ENCODE data around the gene ERC1.

Gene ERC1

DNA sequence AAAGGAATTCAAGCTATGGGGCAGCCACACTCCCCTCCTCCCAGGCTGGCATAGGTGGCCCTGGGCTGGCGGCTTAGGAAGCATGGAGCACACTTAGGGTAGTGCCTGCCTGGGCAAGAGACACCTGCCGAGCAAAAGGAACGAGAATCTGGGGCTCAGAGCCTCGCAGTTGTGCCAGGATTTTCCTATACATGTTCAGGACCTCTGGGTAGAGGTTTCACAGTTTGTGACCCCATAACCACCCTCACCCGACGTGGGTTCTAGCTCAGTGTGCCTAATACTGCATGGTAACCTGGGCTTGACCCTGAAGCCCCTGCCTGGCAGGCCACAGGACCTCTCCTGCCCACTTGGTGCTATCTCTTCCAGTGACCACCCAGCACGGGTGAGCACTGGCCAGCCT is 503.8 kb downstream of the ERC1 start:
- DNase-seq (ENCODE audit: low read depth): no peak

DNA sequence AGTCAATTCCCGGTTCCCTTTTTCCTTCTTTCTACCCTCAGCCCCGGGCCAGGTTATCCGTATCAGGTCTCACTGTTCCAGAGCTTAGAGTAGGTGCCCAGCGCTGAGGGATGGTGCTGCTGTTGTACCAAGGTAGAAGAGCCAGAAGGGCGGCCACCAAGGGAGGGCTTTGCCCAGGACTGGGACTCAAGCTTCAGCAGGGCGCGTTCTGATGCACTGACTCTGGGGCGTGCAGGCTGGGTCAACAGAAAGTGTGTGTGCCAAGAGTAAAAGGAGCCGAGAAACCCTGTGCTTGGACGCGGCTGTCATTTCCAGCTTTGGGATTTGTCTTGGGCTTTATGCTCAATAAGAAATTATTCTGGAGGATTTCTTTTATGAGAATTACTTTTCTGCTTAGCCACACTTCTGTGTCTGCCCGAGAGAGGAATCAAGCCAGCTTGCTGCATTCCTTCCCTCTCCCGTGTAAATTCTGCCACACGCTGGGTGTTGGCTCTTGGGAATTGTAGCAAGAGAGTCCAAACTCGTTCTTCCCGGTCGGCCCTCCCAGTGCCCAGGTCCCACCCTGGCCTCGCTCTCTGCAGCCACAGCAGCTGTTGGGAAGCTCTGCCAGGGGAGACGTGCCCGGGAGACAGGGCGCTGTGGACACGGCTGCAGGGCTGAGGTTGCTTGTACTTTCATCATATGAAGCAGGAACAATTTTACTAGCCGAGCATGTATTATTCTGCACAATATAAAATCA is 505.3 kb downstream of the ERC1 start:
- DNase-seq (ENCODE audit: low read depth): no peak

DNA sequence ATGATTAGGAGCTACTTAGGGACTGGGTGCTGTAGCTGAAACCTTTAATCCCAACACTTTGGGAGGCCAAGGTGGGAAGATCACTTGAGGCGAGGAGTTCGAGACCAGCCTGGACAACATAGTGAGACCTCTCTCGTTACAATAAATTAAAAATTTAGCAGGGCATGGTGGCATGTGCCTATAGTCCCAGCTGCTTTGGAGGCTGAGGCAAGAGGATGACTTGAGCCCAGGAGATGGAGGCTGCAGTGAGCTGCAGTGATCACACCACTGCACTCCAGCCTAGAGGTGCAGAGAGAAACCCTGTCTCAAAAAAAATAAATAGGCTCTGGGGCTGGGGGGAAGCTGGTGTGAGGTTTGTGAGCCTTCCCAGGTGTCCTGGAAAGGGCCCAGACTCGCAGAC is 506.1 kb downstream of the ERC1 start:
- DNase-seq (ENCODE audit: low read depth): no peak

DNA sequence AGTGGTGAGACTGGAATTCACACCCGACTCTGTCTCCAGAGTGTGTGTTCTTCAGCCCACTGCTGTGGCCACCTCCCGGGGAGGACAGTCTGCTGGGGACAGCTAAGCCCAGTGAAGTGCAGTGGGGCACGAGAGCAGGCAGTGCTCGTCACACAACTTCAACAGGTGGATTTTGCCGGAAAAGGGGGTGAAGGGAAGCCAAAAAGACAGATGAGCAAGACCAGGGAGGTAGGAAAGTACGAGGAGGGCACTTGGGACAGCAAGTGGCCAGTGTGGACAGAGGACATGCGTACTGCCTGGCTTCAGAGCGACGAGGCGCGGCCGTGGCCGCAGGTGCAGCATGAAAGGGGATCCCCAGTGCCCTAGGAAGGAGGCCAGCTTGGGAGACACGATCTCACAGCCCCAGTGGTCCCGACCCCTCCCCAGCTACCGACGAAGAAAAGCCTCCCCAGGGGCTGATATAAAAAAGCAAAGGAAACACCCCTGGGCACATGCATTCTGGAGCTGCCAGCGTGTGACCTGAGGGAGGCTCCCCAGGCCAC is 507.2 kb downstream of the ERC1 start:
- DNase-seq (ENCODE audit: low read depth): no peak

DNA sequence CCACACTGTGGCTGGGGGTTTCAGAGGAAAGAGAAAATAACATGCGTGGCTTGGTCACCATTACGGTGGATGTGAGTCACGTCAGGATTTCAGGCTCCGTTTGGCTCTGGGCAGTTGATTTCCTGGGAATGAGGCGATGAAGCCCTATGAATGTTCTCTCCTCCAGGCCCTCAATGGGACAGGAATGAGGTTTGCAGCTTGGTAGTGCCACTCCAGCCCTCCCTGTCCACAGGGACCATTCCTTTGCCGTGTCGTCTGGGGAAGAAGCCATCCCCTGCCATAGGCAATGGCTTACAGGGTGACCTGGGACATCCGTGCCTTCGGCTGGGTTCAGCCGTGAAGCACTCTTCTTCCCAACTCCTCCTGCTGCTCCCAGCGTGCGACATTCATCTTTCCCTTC is 508.3 kb downstream of the ERC1 start:
- no peak for DNase-seq (ENCODE audit: low read depth)

DNA sequence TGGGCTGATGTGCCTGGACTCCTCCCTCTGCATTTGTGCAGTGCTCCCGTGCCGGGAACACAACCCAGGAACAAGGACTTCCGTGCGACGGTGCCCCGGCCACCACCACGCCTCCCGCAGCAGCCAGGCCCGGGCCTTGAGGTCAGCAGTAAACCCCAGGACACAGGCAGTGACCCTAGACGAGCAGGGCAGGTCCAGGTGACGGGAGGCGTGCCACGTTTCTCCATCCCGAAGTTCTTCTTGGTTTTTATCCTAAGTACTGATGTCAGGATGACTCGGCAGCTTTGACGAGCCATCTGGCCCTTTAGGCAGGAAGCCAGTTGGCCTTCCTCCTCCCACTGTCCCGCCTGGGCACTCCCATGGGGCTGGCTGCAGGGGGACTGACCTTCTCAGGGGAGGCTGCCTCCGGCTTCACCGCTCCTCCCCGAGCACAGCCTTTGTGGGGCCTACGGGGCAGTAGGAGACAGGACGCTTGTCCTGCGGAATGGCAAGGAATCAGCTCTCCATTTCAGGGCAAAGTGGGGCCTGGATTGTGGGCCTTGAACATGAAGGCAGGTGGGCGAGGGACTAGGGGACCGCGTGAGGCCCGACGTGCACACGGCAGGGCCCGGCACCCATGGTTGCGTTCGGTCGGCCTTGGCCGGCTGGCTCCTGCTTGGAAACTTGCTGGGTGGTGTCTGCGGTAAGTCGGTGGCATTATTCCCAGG is 509.2 kb downstream of the ERC1 start:
- DNase-seq (ENCODE audit: low read depth): no peak

DNA sequence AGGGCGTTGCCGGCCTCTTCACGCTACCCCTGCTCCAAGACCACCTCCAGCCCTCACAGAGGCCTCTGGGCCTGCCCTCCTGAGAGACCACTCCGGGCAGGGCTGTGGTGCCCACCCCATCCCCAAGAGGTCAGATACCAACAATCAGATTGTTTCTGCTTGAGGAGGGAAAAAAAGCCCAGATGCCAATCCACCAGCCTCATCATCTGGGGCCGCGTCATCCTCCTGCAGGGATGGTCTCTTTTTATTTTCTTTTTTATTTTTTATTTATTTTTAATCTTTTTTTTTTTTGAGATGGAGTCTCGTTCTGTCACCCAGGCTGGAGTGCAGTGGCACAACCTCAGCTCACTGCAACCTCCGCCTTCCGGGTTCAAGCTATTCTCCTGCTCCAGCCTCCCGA is 510.0 kb downstream of the ERC1 start:
- DNase-seq (ENCODE audit: low read depth): no peak

DNA sequence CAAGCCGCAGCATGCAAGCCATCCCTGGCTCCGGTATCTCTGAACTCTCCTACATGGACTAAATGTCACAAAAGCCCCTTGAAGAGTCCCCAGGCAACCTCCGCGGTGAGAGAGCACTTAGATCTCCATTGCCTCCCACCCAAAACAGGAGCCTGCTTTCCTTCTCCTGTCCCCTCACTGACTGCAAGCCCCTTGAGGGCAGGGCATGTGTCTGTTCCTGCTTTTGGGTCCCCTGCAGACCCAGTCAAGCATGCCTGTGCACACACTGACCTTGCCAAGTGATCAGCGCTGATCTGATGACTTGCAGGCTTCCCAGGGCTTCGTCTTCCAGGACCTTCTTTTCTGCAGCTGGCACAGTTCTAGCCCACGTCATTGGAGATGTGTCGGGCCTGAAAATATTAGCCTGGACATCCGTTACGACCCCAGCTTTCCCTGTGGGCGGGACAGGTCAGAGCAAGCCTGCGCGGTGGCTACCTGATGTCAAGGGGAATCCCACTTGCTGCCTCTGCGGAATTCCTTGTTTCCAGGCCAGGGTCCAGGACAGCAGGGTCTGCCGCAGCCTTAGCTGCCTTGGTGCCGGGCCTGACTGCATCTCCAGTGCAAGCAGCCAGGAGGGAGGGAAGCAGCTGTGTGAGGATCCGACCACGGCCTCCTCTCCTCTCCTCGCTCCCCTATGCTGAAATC is 510.8 kb downstream of the ERC1 start:
- no peak for DNase-seq (ENCODE audit: low read depth)

DNA sequence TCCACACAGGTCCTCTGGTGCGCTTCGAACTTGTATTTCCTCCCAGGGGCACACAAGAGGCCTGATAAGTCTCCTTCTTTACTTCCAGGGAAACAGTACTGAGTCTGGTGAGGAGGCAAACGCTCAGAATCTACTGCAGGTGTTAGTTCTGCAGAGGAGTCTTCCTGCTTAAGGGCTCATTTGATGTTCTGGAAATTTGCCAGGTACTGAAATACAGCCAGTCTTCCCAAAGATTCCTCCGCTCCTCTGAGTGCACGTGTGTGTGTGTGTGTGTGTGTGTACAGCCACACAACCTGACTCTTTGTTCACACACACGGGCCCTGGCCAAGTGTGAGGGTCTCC is 511.3 kb downstream of the ERC1 start:
- DNase-seq (ENCODE audit: low read depth): no peak

DNA sequence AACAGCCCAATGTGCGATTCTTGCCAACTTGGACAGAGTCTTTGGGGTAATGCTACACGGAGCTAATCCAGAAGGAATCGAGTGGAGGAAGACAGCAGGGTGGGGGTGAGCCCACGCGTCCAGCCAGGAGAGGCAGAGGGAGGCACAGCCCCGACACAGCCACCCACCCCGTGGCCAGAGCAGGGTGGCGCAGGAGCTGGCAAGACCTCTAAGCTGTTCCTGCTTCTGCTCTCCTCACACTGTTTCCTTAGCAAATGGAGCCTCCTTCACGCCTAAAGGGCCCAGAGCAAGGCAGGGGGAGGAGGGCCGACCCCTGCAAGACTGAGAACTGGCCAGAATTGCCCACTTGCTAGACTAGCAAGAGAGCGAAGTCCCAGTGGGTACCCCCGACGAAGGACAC is 511.8 kb downstream of the ERC1 start:
- DNase-seq (ENCODE audit: low read depth): no peak

DNA sequence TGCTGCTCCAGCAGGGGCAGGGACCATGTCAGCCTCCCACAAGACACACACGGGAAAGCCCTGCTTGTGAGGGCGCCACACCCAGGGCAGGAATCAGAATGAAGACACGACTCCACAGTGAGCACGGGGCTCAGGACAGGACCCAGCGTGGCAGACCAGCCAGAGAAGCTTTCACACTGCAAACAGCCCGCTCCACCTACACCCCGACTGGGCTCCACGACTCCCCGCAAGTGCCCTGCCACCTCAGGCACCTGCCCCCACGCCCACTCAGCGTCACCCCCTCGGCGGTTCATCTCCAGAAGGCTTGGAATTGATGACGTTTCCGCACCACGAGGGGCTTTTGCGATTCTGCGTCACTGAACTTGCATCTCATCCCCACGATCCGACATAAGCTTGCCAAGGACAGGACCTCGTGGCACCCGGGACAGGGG is 512.3 kb downstream of the ERC1 start:
- DNase-seq (ENCODE audit: low read depth): no peak

DNA sequence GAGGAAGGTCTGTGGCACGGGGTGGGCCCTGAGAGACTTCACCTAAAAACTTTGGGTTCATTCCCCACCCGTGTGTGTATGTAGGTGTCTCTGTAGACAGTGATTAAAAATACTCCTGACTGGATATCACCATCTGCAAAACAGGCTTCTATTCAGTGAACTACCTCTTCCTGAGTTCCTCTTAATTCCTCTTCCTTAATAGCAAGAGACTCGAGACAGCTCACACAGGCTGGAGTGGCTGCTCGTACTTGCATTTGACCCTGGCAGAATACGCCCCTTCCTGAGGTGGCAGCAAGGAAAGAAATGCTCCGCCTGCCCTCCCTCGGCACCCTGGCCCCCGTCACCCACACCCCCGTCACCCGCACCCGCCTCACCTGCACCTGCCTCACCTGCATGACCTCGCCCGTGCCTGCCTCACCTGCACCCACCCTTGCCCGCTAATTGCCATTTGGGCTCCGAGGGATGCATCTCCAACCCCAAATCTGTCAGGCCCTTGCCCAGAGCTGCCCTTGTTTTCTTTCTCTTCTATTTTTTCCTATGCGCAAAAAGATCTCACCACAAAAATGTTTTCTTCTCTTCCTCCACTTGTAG is 513.4 kb downstream of the ERC1 start:
- no peak for DNase-seq (ENCODE audit: low read depth)

DNA sequence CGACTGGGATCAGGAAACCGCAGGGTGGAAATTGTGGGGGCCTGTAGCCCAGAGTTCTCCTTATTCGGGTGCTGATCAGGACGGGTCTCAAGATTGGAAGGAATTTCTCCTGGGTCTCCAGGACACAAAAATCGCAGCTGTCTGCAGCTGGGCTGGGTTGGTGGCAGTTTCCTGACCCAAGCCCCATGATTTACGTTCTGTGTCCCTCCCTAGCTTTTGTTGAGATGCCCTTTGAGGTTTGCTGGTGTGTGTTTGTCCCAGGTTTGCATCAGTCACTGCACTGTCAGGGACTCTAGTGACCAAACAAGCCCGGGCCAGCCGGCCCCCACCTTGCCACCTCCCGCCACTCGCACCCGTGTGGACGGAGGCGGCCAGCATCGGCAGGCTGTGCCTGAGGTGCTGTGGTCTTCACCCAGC is 513.9 kb downstream of the ERC1 start:
- no peak for DNase-seq (ENCODE audit: low read depth)

DNA sequence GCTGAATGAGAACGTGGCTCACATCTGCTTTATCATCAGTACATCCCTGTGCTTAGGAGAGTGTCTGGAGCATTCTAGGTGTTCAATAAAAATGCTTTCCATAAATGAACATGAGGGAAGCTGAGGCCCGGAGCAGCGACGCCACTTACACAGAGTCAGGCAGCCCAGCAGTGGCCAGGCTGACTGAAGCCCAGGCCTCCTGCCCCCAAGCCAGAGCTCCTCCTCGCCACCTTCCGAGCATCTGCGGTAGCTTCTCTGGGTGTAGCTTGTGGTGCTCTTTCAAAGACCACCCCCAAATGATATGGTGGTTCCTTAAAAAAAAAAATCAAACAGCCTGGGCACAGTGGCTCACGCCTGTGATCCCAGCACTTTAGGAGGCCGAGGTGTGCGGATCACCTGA is 514.6 kb downstream of the ERC1 start:
- DNase-seq (ENCODE audit: low read depth): no peak

DNA sequence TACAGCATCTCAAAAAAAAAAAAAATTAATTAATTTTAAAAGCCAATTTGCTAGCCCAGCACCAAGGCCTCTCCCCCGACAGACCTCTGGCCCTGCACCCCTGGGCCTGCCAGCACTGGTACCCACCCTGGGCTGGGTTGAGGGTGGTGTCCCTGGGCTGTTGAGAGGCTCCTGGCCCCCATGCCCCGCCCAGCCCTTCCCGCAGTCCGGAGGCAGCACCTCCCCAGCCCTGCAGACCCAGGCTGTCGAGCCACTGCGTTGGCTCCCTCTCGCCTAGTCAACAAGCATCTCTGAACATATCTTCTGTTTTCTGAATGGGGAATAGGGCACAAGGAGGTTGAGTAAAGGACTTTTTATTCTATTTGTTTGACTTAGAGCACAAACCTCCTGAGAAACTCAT is 516.3 kb downstream of the ERC1 start:
- no peak for DNase-seq (ENCODE audit: low read depth)

DNA sequence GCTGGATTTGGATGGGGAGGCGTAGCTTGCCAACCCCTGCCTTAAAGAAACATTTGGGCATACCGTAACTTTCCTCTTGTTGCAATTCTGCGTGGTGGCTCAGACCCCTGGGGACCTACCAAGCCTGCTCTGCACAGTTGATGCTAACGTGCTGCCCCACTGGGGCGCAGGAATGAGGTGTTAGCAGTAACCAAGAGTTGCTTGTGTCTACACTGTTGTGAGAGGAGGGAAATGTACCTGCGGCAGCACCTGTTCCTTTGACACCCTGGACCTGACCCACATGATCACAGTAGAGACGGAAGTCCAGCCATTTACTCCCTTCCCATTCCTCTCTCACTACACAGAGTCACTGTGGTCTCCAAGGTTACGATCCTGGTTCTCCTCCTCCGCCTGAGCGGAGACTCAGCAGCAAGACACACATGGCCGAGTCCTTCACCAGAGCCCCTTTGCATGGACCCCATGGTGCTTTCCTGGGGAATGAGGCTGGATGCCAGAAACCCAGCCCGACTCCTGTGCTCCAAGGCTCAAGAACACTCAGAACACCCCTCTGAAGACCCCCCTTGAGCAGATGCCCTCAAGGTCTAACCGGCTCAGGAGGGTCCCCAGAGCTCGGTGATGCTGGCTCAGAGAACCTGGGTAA is 518.5 kb downstream of the ERC1 start:
- DNase-seq (ENCODE audit: low read depth): no peak

DNA sequence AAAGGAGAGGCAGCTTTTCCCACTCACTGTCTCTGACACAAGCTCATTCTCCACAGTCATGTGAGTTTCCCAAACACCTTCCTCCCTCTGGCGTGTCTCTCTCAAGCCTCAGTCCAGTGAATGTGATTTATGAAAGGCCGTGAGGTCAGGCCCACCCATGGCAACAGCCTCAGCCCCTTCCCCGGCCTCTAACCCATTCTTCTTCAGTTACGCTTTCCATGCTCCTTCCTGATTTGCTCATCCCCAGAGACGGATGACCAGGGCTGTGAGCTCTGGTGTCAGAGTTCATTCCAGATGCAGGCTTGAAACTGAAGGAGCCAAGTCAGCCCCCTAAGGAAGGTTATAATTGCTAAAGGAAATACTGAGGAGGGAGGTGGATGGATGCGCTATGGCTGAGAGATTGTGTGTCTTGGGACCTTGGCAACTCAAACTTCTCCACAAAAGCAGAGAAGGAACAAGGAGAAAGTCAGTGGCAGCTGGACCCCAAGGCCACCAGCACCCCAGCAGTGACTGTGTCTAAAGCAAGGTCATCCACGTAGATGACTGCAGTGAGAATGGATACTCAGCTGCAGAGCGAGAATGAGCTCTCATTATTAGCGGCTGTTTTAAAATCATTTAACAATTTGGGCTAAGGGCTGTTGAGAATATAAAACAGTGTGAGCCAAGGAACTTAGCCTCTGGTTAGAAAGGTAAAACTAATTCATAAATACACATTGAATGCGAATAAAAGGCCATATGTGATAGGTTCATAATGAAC is 519.2 kb downstream of the ERC1 start:
- no peak for DNase-seq (ENCODE audit: low read depth)

DNA sequence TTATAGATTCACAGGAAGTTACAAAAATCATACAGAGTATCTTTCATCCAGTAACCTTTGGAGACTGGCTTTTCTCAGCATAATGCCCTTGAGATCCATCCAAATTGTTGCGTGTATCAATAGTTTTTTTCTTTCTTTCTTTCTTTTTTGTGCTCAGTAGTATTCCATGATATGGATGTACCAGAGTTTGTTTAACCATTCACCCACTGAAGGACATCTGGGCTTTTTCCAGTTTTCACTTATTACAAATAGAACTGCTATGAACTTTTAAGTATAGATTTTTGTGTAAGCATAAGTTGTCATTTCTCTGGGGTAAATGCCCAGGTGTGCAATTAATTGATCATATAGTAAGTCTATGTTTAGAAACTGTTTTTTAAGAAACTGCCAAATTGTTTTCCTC is 524.0 kb downstream of the ERC1 start:
- DNase-seq (ENCODE audit: low read depth): no peak

DNA sequence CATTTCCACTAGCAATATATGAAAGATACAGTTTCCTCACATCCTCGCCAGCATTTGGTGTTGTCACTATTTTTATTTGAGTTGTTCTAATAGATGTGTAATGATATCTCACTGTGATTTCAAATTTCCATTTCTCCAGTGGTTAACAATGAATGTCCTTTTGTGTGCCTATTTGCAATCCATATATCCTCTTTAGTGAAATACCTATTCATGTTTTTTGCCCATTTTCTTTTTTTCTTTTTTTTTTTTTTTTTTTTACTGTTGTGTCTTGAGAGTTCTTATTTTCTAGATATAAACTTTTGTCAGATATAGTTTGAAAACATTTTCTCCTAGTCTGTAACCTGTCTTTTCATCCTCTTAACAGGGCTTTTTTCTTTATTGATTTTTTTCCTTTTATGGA is 524.4 kb downstream of the ERC1 start:
- no peak for DNase-seq (ENCODE audit: low read depth)

DNA sequence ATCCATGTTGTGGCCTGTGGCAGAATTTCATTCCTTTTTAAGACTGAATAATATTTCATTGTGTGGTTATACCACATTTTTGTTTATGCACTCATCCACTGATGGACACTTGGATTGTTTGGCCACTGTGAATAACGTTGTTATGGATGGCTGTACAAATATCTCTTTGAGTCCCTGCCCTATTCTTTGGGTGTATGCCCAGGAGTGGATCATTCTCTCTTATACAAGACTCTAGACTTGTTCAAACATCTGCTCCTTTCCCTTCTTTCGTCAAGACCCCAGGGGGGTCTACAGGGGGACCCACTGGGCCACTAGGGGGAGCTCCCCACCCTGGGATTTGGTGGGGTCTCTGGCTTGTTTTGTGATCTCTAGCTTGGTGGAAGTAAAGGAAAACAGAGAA is 526.0 kb downstream of the ERC1 start:
- DNase-seq (ENCODE audit: low read depth): no peak

DNA sequence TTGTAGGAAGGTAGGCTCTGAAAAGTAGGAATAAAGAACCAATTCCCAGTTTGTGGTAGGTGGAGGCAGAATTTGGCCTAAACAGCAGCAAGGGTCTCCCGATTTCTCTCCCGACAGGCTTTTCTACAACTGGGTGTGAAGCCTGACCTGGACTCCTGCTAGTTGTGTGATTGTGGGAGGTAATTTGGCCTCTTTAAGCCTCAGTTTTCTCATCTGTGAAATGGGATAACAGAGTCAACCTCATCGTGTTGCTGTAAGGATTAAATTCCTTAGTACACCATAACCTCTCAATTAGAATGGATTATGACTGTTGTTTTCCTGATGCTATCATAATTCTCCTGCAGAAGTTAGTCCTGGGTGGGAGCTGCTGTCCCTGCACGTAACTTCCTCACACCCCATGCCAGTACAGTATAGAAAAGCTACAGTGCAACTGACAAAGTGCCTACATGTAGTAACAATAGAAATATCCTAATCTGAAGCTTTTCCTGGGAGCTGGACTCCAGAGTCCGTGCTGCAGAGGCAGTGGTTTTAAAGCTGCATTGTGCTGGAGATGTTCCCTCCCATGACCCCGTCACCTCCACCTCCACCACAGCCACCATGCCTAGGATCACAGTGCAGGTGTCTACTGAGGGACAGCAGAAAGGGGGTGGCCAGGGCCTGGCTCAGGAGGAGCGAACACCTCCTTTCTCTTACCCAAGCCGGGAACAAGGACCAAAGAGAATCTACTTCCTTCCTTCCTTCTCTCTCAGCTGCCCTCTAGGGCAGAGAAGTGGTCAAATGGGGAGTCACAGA is 526.9 kb downstream of the ERC1 start:
- no peak for DNase-seq (ENCODE audit: low read depth)

All from stimulated activated CD8-positive, alpha-beta memory T cell treated with anti-CD3 and anti-CD28 coated beads, Interleukin-4, amount 100 ng/mL, for 24 hours (primary cell).